Calu3 (cell line): ENCODE data around the gene ATP10B. TPM values are rescaled to one million over a fixed set of nuclear protein-coding genes. Genes with fewer than 3 reads are reported as not detected.

Experiments used
- BruUV-seq: library from RNA; stranded (reverse); fragments of 400-500 nt; replicated peaks from 2 replicates; lab custom pipeline; 2021; lab: Mats Ljungman, UMichigan
- CTCF ChIA-PET: fragments of 300-600 bp; sonication (Branson Sonifier 250); formaldehyde crosslinking; loops from one replicate; lab custom pipeline; 2022; ENCODE audit warnings: antibody characterized with exemption; lab: Charles Lee
- DNase-seq: peaks from one replicate; pipeline ENCODE4 v3.0.0; 2022
- H3K27ac Mint-ChIP-seq: one replicate; pipeline ENCODE4 v1.8.0; 2022; ENCODE audit warnings: mixed read lengths; ENCODE audit not compliant: unreplicated experiment
- H3K27me3 Mint-ChIP-seq: one replicate; pipeline ENCODE4 v1.8.0; 2022; ENCODE audit warnings: mixed read lengths; ENCODE audit not compliant: unreplicated experiment
- H3K36me3 Mint-ChIP-seq: one replicate; pipeline ENCODE4 v1.8.0; 2022; ENCODE audit warnings: mild to moderate bottlenecking, moderate library complexity, mixed read lengths; ENCODE audit not compliant: insufficient read depth, unreplicated experiment
- H3K4me1 Mint-ChIP-seq: one replicate; pipeline ENCODE4 v1.8.0; 2022; ENCODE audit warnings: mild to moderate bottlenecking, low read depth, mixed read lengths; ENCODE audit not compliant: unreplicated experiment
- H3K4me3 Mint-ChIP-seq: one replicate; pipeline ENCODE4 v1.8.0; 2022; ENCODE audit warnings: mild to moderate bottlenecking, low read depth, moderate library complexity, mixed read lengths; ENCODE audit not compliant: unreplicated experiment
- H3K9me3 Mint-ChIP-seq: one replicate; pipeline ENCODE4 v1.8.0; 2022; ENCODE audit warnings: low read depth, mixed read lengths; ENCODE audit not compliant: unreplicated experiment
- intact Hi-C: fragments of 100-400 bp; cut with micrococcal nuclease; formaldehyde crosslinking; loops from one replicate; pipeline ENCODE4 v1.10.0; 2022; ENCODE audit not compliant: unreplicated experiment
- total RNA-seq: library from RNA; stranded (reverse); gene quantifications from 2 replicates; pipeline ENCODE4 v1.2.3, GENCODE V29; 2022
- TF ChIP-seq, protein P1 (sequence below): fragments of 200-600 bp; IDR thresholded peaks from one replicate; pipeline ENCODE4 v1.8.0; 2022; ENCODE audit warnings: antibody characterized with exemption; ENCODE audit not compliant: unreplicated experiment

ATP10B gene
- total RNA-seq, 1 experiment from 2014 or later: 1.4 TPM

GRCh38 chr5:160516696-160517530 lies 335.1 kb downstream of the ATP10B start:
- Mint-ChIP-seq H3K27ac (no peak overlapping the region), H3K4me1 (peaks cover 14% of the 10 kb centered on the region)
- no TSS peak for BruUV-seq

DNA sequence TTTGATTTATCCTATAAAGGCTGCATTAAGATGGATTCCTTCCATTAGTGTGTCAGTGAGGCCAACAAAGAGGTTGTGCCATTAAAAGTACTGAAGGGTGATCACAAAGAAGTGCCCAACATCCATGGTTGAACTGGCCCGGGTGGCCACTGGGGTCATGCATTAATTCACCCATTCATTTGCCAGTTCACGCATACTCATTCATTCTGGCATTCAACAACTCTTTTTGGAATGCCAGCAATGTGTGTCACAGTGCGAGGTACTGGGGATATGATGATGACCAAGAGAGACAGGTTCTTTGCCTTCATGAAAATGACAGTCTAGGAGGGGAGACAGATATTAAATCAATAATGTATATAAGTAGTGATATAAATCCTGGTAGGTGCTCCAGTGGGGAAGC lies 337.1 kb downstream of the ATP10B start:
- Mint-ChIP-seq H3K27ac (no peak overlapping the region), H3K9me3 (no peaks in the 10 kb centered on the region), H3K27me3 (peaks cover 18% of the 10 kb centered on the region), H3K4me3 (no peak overlapping the region), H3K36me3 (no peaks in the 10 kb centered on the region), H3K4me1 (no peaks in the 10 kb centered on the region)
- no peak for DNase-seq
- no TSS peak for BruUV-seq
- TF ChIP-seq, protein P1, sequence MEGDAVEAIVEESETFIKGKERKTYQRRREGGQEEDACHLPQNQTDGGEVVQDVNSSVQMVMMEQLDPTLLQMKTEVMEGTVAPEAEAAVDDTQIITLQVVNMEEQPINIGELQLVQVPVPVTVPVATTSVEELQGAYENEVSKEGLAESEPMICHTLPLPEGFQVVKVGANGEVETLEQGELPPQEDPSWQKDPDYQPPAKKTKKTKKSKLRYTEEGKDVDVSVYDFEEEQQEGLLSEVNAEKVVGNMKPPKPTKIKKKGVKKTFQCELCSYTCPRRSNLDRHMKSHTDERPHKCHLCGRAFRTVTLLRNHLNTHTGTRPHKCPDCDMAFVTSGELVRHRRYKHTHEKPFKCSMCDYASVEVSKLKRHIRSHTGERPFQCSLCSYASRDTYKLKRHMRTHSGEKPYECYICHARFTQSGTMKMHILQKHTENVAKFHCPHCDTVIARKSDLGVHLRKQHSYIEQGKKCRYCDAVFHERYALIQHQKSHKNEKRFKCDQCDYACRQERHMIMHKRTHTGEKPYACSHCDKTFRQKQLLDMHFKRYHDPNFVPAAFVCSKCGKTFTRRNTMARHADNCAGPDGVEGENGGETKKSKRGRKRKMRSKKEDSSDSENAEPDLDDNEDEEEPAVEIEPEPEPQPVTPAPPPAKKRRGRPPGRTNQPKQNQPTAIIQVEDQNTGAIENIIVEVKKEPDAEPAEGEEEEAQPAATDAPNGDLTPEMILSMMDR: no peak
- intact Hi-C loops: loop anchor here (10.0 kb wide), 1 partner anchor 1030 kb away; the partner anchor contains the start of gene GABRB2
- CTCF ChIA-PET: no interaction called here

More at GRCh38 chr5:160516696-160517530, 335.1 kb downstream of the ATP10B start:
- intact Hi-C loops: loop anchor here (10.0 kb wide), 1 partner anchor 1028 kb away; the partner anchor contains the start of gene GABRB2
- CTCF ChIA-PET: no interaction called here
- H3K9me3 Mint-ChIP-seq: no peaks in the 10 kb centered on the region
- no peak for DNase-seq
- H3K36me3 Mint-ChIP-seq: no peaks in the 10 kb centered on the region
- H3K4me3 Mint-ChIP-seq: no peak overlapping the region
- H3K27me3 Mint-ChIP-seq: peaks cover 15% of the 10 kb centered on the region
- TF ChIP-seq, protein P1: no peak

- H3K36me3 Mint-ChIP-seq: no peaks in the 10 kb centered on the region
- intact Hi-C loops: loop anchor here (10.0 kb wide), 1 partner anchor 1031 kb away; the partner anchor contains the start of gene GABRB2
- CTCF ChIA-PET: no interaction called here
- no peak for DNase-seq
- H3K4me3 Mint-ChIP-seq: no peak overlapping the region
- peaks cover 2% of the 10 kb centered on the region for H3K4me1 Mint-ChIP-seq
- H3K9me3 Mint-ChIP-seq: no peaks in the 10 kb centered on the region
- no TSS peak for BruUV-seq
- H3K27ac Mint-ChIP-seq: no peak overlapping the region
- TF ChIP-seq, protein P1: no peak
- peaks cover 18% of the 10 kb centered on the region for H3K27me3 Mint-ChIP-seq
These were observed 337.8 kb downstream of the ATP10B start for GRCh38 chr5:160514191-160514590.

DNA sequence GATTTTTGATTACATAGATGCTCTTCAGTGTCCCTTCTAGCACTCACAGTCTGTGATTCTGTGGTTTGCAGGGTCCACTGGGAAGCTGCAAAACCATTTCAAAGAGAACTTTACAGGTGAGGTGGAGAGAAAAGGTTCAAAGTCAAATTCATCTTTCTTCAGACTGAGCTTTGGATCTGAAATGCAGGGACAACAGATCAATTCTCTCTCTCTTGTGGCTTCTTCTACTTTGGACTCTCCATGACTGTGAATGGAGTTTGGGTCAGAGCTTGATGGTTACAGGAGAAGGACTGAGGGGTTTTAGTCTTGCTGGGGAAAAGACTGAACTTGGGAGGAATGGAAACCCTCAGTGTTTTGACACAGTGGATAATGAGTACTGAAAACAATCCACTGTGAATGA lies 338.5 kb downstream of the ATP10B start:
- intact Hi-C loops: loop anchor here (10.0 kb wide), 1 partner anchor 1031 kb away; the partner anchor contains the start of gene GABRB2
- Mint-ChIP-seq H3K4me1 (peaks cover 9% of the 10 kb centered on the region), H3K27me3 (peaks cover 18% of the 10 kb centered on the region), H3K36me3 (no peaks in the 10 kb centered on the region), H3K4me3 (no peak overlapping the region), H3K27ac (no peak overlapping the region), H3K9me3 (no peaks in the 10 kb centered on the region)
- DNase-seq: no peak
- TF ChIP-seq, protein P1: no peak
- CTCF ChIA-PET: no interaction called here
- no TSS peak for BruUV-seq
